ENCODE results near the gene SGIP1. TPM values are rescaled to one million over a fixed set of nuclear protein-coding genes. Genes with fewer than 3 reads are reported as not detected.

The SGIP1 gene
- total RNA-seq, 1 experiment from 2014 or later = 1.6 TPM

DNA sequence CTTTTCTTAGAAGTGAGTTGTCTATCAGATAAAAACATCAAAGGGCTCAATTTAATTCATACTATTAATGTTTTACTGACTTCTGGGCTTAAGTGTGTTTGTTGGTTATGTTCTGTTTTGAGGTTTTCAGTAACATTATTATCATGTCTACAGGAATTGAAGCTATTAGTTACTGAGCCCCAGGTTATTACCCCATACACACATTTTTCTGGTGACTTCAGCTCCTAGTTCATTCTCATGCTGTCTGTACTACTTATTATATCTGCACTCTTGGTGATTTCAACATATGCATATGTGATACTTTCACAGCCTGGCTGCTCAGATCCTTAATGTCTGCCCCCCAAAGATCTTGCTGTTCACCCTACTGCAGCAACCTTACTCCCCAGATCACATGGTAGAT is 27.0 kb upstream of the SGIP1 start:
- H3K4me1 ChIP-seq (ENCODE audit: insufficient read depth, low read length, poor library complexity, severe bottlenecking) = peaks cover 10% of the 10 kb centered on the region
- TF ChIP-seq EZH2 (IDR thresholded peaks at IDR 0.05; ENCODE audit: borderline replicate concordance, low read depth, low read length, poor library complexity, severe bottlenecking) = no peak
- TF ChIP-seq, protein P1, sequence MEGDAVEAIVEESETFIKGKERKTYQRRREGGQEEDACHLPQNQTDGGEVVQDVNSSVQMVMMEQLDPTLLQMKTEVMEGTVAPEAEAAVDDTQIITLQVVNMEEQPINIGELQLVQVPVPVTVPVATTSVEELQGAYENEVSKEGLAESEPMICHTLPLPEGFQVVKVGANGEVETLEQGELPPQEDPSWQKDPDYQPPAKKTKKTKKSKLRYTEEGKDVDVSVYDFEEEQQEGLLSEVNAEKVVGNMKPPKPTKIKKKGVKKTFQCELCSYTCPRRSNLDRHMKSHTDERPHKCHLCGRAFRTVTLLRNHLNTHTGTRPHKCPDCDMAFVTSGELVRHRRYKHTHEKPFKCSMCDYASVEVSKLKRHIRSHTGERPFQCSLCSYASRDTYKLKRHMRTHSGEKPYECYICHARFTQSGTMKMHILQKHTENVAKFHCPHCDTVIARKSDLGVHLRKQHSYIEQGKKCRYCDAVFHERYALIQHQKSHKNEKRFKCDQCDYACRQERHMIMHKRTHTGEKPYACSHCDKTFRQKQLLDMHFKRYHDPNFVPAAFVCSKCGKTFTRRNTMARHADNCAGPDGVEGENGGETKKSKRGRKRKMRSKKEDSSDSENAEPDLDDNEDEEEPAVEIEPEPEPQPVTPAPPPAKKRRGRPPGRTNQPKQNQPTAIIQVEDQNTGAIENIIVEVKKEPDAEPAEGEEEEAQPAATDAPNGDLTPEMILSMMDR (conservative IDR thresholded peaks at IDR 0.05; ENCODE audit: low read depth, low read length) = no peak
- ChIA-PET POLR2A (ENCODE audit: low non-redundant PET) (no interaction called here), CTCF (no interaction called here)
- DNase-seq (ENCODE audit: low spot score) = no peak
- no peaks in the 10 kb centered on the region for H3K27me3 ChIP-seq (replicated peaks; ENCODE audit: insufficient read depth, low read depth, low read length, poor library complexity)
- no peaks in the 10 kb centered on the region for H3K36me3 ChIP-seq (ENCODE audit: insufficient read depth, low read length, poor library complexity, severe bottlenecking)
- H3K4me3 ChIP-seq (ENCODE audit: low read depth, low read length, poor library complexity, severe bottlenecking) = no peak overlapping the region
- H3K27ac ChIP-seq (ENCODE audit: low read depth, low read length, poor library complexity, severe bottlenecking) = no peak overlapping the region
- intact Hi-C loops (cut with micrococcal nuclease; ENCODE audit: unreplicated experiment) = no loop called here
- H3K9me3 ChIP-seq (ENCODE audit: low read depth, low read length, poor library complexity, severe bottlenecking) = no peaks in the 10 kb centered on the region
- no TSS peak for BruUV-seq (replicated peaks)

DNA sequence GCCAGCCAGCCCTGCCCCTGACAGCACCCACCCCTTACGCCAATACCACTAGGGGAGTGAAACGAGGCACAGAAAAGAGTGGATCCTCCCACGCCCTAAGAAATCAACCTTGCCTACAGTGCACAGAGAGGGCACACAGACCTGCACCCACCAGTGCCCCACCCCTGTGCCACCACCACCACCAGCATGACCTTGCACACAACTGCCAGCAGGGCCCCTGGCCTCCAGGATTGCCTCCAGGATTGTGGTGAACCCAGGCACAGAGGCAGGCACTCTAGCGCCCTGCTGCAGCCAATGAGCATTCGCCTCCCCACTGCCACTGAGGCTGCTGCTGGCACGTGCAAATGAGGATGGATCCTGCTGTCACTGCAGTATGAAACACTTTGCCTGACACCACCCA is 23.5 kb upstream of the SGIP1 start:
- no peak overlapping the region for H3K27ac ChIP-seq (ENCODE audit: low read depth, low read length, poor library complexity, severe bottlenecking)
- H3K4me1 ChIP-seq (ENCODE audit: insufficient read depth, low read length, poor library complexity, severe bottlenecking) = peaks cover 7% of the 10 kb centered on the region
- no TSS peak for BruUV-seq (replicated peaks)
- no peaks in the 10 kb centered on the region for H3K9me3 ChIP-seq (ENCODE audit: low read depth, low read length, poor library complexity, severe bottlenecking)
- no peaks in the 10 kb centered on the region for H3K36me3 ChIP-seq (ENCODE audit: insufficient read depth, low read length, poor library complexity, severe bottlenecking)
- CTCF ChIA-PET = no interaction called here
- H3K27me3 ChIP-seq (replicated peaks; ENCODE audit: insufficient read depth, low read depth, low read length, poor library complexity) = no peaks in the 10 kb centered on the region
- H3K4me3 ChIP-seq (ENCODE audit: low read depth, low read length, poor library complexity, severe bottlenecking) = no peak overlapping the region
- intact Hi-C loops (cut with micrococcal nuclease; ENCODE audit: unreplicated experiment) = no loop called here
- TF ChIP-seq EZH2 (IDR thresholded peaks at IDR 0.05; ENCODE audit: borderline replicate concordance, low read depth, low read length, poor library complexity, severe bottlenecking) = no peak
- DNase-seq (ENCODE audit: low spot score) = no peak
- POLR2A ChIA-PET (ENCODE audit: low non-redundant PET) = no interaction called here

DNA sequence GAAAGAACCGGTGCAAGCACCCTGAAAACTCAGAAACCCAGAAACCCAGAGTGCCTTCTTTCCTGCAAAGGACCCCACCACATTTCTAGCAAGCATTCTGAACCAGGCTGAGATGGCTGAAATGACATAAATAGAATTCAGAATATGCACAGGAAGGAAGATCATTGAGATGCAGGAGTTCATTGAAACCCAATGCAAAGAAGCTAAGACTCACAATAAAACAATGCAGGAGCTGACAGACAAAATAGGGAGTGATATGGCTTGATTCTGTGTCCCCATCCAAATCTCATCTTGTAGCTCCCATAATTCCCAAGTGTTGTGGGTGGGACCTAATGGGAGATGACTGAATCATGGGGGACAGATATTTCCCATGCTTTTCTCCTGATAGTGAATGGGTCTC is 22.8 kb upstream of the SGIP1 start:
- TF ChIP-seq EZH2 (IDR thresholded peaks at IDR 0.05; ENCODE audit: borderline replicate concordance, low read depth, low read length, poor library complexity, severe bottlenecking) = no peak
- TF ChIP-seq, protein P1 (conservative IDR thresholded peaks at IDR 0.05; ENCODE audit: low read depth, low read length) = no peak
- H3K27ac ChIP-seq (ENCODE audit: low read depth, low read length, poor library complexity, severe bottlenecking) = no peak overlapping the region
- H3K36me3 ChIP-seq (ENCODE audit: insufficient read depth, low read length, poor library complexity, severe bottlenecking) = no peaks in the 10 kb centered on the region
- H3K4me1 ChIP-seq (ENCODE audit: insufficient read depth, low read length, poor library complexity, severe bottlenecking) = peaks cover 7% of the 10 kb centered on the region
- no peak overlapping the region for H3K4me3 ChIP-seq (ENCODE audit: low read depth, low read length, poor library complexity, severe bottlenecking)
- no peak for DNase-seq (ENCODE audit: low spot score)
- no peaks in the 10 kb centered on the region for H3K27me3 ChIP-seq (replicated peaks; ENCODE audit: insufficient read depth, low read depth, low read length, poor library complexity)
- no TSS peak for BruUV-seq (replicated peaks)
- intact Hi-C loops (cut with micrococcal nuclease; ENCODE audit: unreplicated experiment) = no loop called here
- H3K9me3 ChIP-seq (ENCODE audit: low read depth, low read length, poor library complexity, severe bottlenecking) = no peaks in the 10 kb centered on the region
- ChIA-PET CTCF (no interaction called here), POLR2A (ENCODE audit: low non-redundant PET) (no interaction called here)

DNA sequence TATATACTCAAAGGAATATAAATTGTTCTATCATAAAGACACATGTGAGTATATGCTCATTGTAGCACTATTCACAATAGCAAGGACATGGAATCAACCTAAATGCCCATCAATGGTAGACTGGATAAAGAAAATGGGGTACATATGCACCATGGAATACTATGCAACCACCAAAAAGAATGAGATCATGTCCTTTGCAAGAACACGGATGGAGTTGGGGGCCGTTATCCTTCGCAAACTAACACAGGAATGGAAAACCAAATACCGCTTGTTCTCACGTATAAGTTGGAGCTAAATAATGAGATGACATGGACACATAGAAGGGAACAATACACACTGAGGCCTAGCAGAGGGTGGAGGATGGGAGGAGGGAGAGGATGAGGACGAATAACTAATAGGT is 16.0 kb upstream of the SGIP1 start:
- no peak overlapping the region for H3K4me3 ChIP-seq (ENCODE audit: low read depth, low read length, poor library complexity, severe bottlenecking)
- TF ChIP-seq, protein P1 (conservative IDR thresholded peaks at IDR 0.05; ENCODE audit: low read depth, low read length) = no peak
- TF ChIP-seq EZH2 (IDR thresholded peaks at IDR 0.05; ENCODE audit: borderline replicate concordance, low read depth, low read length, poor library complexity, severe bottlenecking) = no peak
- no TSS peak for BruUV-seq (replicated peaks)
- ChIA-PET CTCF (interaction anchor here (1.0 kb wide), 1 partner anchor 14 kb away, joined by 4 read pairs; no protein-coding TSS in a partner anchor), POLR2A (ENCODE audit: low non-redundant PET) (no interaction called here)
- H3K27me3 ChIP-seq (replicated peaks; ENCODE audit: insufficient read depth, low read depth, low read length, poor library complexity) = no peaks in the 10 kb centered on the region
- no peak for DNase-seq (ENCODE audit: low spot score)
- H3K27ac ChIP-seq (ENCODE audit: low read depth, low read length, poor library complexity, severe bottlenecking) = no peak overlapping the region
- H3K4me1 ChIP-seq (ENCODE audit: insufficient read depth, low read length, poor library complexity, severe bottlenecking) = no peaks in the 10 kb centered on the region
- H3K36me3 ChIP-seq (ENCODE audit: insufficient read depth, low read length, poor library complexity, severe bottlenecking) = no peaks in the 10 kb centered on the region
- H3K9me3 ChIP-seq (ENCODE audit: low read depth, low read length, poor library complexity, severe bottlenecking) = no peaks in the 10 kb centered on the region
- intact Hi-C loops (cut with micrococcal nuclease; ENCODE audit: unreplicated experiment) = no loop called here
